NCI-H748 (cell line): ENCODE measurements around the gene PYGM.

Source experiments
- DNase-seq: peaks from one replicate; lab custom pipeline; 2025; ENCODE audit not compliant: unreplicated experiment; lab: John Stamatoyannopoulos, UW

PYGM gene

DNA sequence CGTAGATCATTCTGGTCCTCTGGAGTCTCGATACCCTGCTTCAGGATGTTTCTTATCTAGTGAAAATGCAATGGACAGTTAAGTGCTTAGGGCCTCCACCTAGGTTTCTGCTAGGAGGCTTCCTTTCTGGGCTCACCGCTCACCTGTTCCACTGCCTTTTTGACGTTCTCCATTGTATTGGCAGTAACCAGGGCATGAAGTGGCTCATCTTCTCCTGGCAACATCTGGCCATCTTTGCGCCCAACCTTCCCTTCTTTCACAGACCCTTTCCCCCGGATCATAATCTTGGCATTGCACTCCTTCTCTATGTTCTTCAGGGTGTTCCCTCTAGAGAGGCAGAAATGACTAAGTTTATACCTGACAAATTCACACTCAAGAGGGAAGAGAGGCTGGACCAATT, 9.5 kb upstream of the PYGM start:
- no peak for DNase-seq

DNA sequence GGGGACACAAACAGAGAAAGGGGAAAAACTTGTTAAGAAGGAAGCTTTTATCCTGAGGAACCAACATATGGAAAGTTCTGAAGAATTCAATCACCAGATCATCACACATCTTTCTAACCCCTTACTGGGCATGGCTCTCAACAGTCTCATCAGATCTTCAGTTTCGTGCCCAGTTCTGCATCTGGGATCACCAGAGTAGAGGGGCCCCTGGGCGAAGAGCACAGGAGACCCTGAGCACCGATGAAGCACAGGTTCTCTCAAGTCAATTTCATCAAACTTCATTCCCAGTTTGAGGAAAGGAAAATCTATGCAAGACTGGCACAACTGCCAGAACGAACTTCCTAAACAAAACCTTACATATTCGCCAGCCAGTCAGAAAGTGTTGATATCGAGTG, 8.5 kb upstream of the PYGM start:
- no peak for DNase-seq

GRCh38 chr11:64767344-64768299, 7.8 kb upstream of the PYGM start:
- DNase-seq = peak; percentile 30

DNA sequence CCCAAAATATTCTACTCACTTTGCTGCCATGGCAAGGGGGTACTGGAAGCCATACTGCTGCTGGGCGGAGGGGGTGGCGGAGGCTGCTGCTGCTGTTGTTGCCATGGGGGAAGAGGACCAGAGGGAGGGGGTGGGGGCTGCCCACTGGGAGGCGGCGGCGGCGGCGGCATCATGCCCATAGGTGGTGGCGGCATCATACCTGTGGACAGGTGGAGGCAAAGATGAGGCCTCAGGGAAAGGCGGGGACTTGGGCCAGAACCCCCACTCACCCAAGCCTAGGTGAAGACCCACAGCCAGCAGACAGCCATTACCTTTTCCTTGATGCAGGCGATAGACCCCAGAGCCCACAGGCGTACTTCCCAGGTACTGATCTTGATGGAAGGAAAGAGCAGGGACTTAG, 7.1 kb upstream of the PYGM start:
- no peak for DNase-seq

GRCh38 chr11:64765851-64766665, 6.3 kb upstream of the PYGM start:
- DNase-seq = no peak

GRCh38 chr11:64765291-64765850, 5.6 kb upstream of the PYGM start:
- no peak for DNase-seq

GRCh38 chr11:64764753-64765152, 5.0 kb upstream of the PYGM start:
- DNase-seq = no peak

DNA sequence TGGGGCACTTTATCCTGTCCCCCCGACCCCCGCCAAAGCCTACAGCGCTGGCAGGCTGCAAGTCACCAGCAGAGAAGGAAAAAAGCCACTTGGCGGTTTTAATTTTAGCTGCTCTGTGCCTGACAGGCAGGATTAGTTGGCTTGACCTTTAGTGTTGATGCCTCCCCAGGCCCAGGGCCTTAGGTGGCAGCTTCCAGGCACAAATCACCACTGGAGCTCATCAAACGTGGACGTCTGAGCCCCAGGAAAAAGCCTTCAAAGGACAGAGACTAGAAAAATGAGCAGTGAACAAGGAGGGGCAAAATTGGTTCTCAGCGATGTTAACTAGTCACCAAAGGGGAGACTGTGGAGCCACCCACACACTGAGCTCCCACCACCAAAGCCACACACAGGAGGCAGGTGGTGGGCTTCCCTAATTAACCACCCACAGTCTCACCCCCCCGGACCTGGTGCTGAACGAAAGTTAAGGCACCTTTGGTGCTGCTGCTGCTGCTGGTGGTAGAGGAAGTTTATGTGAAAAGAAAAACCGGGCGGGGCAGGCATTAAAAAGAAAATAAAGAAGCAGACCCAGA, 4.4 kb upstream of the PYGM start:
- DNase-seq = no peak

GRCh38 chr11:64763526-64764039, 3.8 kb upstream of the PYGM start:
- no peak for DNase-seq

- no peak for DNase-seq
Observed at GRCh38 chr11:64762674-64763525, 3.1 kb upstream of the PYGM start.

DNA sequence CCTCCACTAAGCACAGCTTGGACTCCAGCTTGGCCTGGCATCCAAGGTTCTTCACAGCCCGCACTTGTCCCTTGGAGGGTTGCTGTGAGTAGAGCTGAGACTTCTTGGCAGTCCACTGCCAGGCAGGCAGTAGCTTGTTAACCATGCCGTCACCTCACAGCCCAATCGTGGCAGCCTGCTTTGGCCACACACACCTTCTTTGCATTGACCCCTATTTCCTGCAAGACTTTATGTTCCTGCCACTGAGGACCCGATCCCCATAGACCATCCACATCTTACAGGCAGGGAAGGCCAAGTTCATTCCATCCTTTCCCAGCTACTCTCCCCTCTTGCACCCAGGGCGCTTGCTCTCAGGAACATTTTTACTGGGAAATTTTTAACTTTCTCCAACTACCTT, 2.5 kb upstream of the PYGM start:
- DNase-seq = no peak

DNA sequence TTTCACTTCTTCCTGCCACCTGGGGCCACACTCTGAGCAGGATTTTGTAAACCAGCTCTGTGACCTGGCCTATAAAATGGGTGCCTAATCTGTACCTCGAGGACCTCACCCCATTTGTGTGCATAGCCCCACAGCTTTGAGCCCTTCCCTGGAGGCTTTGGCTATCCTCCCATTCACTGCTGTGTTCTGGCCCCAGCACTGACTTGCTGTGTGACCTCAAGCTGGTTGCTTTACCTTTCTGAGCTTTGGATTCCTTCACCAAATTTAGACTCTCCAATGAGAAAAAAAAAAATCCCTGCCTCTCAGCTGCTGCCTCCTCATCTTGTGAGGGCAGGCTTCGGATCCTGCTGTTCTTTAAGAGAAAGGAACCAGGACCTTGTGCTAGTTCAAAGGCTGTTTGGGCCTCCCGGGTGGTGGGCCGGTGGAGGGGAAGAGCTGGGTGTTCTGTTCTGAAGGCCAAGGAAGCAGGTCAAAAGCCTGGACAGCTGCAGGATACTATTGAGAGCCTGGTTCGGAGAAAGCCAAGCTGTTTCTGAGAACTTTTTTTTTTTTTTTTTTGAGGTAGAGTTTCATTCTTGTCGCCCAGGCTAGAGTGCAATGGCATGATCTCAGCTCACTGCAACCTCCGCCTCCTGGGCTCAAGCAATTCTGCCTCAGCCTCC, 1.1 kb upstream of the PYGM start:
- no peak for DNase-seq

DNA sequence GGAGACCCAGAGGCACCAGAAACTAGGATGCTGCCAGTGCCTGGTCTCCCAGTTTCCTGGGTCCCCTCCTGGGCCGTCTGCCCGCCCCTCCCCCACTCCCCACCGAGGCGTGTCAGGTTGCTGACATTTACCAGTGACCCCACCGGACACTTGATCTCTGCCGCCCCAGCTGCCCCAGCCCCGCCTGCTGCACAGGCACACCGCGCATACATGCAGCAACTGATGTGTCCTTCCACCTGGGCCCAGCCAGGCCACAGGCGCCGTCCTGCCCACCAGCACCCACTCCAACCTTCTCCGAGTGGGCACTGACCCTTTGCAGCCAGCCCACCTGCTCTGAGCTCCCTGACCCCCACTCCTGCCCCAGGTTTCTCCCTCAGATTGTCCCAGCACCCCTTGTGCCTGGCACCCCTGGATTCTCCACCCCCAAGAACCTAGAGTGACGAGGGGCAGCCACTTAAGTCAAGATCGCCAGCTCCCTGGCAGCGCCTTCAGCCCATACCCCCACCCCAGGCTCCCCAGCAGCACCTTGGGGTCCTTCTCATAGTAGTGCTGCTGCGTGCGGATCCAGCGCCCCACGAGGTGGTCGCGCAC, 548 bp downstream of the PYGM start:
- DNase-seq = no peak

DNA sequence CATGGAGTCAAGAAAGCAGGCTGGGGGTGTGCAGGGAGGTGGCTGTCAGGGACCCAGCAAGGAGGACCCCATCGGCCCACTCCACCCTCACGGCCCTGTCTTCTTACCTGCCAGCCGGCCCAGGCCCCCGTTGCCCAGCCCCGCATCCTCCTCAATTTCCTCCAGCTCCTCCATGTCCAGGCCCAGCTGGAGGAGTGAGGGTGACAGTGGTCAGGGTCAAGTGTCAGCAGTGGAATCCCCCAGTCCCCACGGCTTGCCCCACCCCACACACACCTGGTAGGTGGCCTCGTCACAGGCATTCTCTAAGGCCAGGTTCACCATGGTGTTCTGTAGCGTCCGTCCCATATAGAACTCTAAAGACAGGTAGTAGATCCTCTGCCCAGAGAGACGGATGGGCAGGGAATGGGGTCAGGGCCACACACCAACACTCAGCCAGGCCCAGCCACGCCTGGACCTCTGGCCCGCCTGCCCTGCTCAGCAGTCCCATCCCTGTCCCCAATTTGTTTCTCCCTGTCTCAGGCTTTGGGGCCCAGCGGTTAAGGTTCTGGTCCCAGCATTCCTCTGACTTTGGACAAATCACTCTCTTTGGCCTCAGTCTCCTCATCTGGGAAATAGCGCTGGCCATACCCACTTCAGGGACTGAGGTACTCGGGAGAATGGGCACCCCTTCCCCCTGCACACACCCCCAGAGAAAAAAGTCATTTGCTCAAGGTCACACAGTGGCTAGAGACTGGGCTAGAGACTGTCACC, 1.3 kb downstream of the PYGM start:
- DNase-seq = no peak

GRCh38 chr11:64757549-64758329, 2.0 kb downstream of the PYGM start:
- no peak for DNase-seq

- no peak for DNase-seq
Observed at GRCh38 chr11:64755681-64756361, 4.0 kb downstream of the PYGM start.

DNA sequence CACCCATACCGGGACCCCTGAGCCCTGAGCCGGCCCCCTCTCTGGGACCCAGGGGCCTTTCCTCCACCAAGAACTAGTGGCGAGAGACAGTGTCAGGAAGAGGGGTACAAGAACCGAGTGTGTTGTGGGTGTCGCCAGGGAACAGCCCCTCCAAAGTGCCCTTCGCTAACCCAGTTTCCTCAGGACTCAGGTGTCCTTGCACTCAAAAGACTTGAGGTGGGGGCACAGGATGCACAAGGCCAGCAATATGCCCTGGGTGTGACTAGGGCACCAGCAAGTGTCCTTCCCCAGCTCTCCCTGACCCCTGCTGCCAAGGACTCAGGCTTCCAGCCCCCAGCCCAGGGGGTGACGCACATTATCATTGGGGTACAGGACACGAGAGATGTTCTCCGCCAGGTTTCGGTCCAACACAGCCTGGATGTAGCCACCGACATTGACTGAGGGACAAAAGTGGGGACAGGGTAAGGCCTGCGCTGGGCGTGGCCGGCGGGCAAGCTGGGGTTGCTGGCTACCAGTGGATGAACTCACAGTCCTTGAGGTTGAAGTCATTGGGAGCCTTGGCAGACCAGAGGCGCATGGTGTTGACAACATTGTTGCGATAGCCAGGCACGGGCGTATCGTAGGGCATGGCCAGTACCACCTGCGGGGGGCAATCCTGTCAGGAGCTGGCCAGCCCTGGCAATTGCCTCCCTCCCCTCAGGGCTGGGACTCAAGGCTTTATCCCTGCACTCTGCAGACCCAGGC, 4.7 kb downstream of the PYGM start:
- DNase-seq = no peak
